GM18870 (cell line): Measurements from ENCODE around the gene GPR155.

Experiments
- ATAC-seq: cut with Tn5 transposase; IDR thresholded peaks from one replicate; pipeline ENCODE4 v1.9.1; 2021; ENCODE audit warnings: moderate library complexity; ENCODE audit not compliant: unreplicated experiment

The GPR155 gene

GRCh38 chr2:174486563-174487107, at the start of gene GPR155:
TSS of gene GPR155 (minus strand) at chr2:174487029. CDS start at chr2:174481956, 5,073 bp downstream.
- ATAC-seq, result peak; percentile 36

- ATAC-seq, result no peak
Observed at GRCh38 chr2:174535757-174536703, 49.2 kb upstream of the GPR155 start.

- ATAC-seq, result no peak
Observed at GRCh38 chr2:174535083-174535482, 48.3 kb upstream of the GPR155 start.

GRCh38 chr2:174529916-174530315, 43.1 kb upstream of the GPR155 start:
- ATAC-seq, result no peak

GRCh38 chr2:174527959-174528358, 41.1 kb upstream of the GPR155 start:
- ATAC-seq, result no peak

- no peak for ATAC-seq
Observed at GRCh38 chr2:174527101-174527721, 40.4 kb upstream of the GPR155 start.

GRCh38 chr2:174524527-174524926, 37.7 kb upstream of the GPR155 start:
- no peak for ATAC-seq

- ATAC-seq, result no peak
Observed at GRCh38 chr2:174522553-174522952, 35.7 kb upstream of the GPR155 start.

- ATAC-seq, result no peak
Observed at GRCh38 chr2:174518395-174518794, 31.6 kb upstream of the GPR155 start.

GRCh38 chr2:174516501-174517378, 29.9 kb upstream of the GPR155 start:
- no peak for ATAC-seq

GRCh38 chr2:174512345-174512744, 25.5 kb upstream of the GPR155 start:
- ATAC-seq, result no peak

GRCh38 chr2:174511580-174512260, 24.9 kb upstream of the GPR155 start:
- no peak for ATAC-seq

- no peak for ATAC-seq
Observed at GRCh38 chr2:174510583-174511189, 23.9 kb upstream of the GPR155 start.

GRCh38 chr2:174503161-174503809, 16.5 kb upstream of the GPR155 start:
- ATAC-seq, result no peak

- ATAC-seq, result no peak
Observed at GRCh38 chr2:174499371-174499770, 12.5 kb upstream of the GPR155 start.

- no peak for ATAC-seq
Observed at GRCh38 chr2:174495365-174496012, 8.7 kb upstream of the GPR155 start.

GRCh38 chr2:174493549-174494331, 6.9 kb upstream of the GPR155 start:
- ATAC-seq, result peak; percentile 24

GRCh38 chr2:174492963-174493431, 6.2 kb upstream of the GPR155 start:
- peak; percentile 85 for ATAC-seq
